Stimulated activated CD8-positive, alpha-beta memory T cell treated with anti-CD3 and anti-CD28 coated beads, Interleukin-12 subunit alpha, Interleukin-12 subunit beta, amount 100 ng/mL, for 1 hour (primary cell): ENCODE measurements around the gene INSYN1.

Experiments
- DNase-seq: peaks from one replicate; pipeline ENCODE4 v3.0.0-alpha.2; 2020; ENCODE audit warnings: low read depth

INSYN1 gene

DNA sequence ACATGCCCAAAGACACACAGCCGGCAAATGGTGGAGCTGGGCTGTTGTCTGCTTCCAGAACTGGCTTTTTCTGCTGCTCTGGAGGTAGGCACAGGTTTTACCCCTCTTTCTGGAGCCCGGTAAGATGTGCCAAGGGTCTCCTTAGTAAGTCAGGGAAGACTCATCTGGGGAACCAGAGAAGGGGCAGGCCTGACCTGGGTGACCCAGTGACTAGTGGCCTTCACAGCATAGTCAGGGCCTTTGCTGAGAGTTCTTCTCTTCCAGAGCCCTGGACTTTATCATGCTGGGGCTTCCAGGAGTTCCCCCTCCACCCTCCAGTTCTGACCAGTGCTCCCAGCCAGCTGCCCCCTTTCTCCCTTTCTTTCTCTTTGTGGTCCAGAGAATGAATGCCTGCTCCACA lies 65.8 kb downstream of the INSYN1 start:
- DNase-seq = no peak

GRCh38 chr15:73686781-73687256 lies 66.3 kb downstream of the INSYN1 start:
- no peak for DNase-seq

GRCh38 chr15:73685981-73686380 lies 67.2 kb downstream of the INSYN1 start:
- DNase-seq = no peak
